ENCODE results near the gene CDC20B. TPM values are rescaled to one million over a fixed set of nuclear protein-coding genes. Genes with fewer than 3 reads are reported as not detected.

The CDC20B gene, protein sequence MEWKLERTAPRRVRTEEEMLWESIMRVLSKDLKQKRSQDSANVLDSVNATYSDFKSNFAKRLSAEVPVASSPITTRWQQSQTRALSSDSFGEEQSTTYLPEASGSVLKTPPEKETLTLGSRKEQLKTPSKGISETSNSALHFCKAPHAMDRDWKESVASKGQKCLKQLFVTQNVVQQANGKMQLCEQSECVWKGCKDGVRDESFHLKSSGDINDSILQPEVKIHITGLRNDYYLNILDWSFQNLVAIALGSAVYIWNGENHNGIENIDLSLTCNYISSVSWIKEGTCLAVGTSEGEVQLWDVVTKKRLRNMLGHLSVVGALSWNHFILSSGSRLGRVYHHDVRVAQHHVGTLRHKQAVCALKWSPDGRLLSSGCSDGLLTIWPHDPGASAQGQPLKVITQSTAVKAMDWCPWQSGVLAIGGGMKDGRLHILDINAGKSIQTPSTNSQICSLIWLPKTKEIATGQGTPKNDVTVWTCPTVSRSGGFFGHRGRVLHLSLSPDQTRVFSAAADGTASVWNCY
- total RNA-seq (2014; rRNA removed; shearing (Covaris generic)), result not detected in 2 replicates

DNA sequence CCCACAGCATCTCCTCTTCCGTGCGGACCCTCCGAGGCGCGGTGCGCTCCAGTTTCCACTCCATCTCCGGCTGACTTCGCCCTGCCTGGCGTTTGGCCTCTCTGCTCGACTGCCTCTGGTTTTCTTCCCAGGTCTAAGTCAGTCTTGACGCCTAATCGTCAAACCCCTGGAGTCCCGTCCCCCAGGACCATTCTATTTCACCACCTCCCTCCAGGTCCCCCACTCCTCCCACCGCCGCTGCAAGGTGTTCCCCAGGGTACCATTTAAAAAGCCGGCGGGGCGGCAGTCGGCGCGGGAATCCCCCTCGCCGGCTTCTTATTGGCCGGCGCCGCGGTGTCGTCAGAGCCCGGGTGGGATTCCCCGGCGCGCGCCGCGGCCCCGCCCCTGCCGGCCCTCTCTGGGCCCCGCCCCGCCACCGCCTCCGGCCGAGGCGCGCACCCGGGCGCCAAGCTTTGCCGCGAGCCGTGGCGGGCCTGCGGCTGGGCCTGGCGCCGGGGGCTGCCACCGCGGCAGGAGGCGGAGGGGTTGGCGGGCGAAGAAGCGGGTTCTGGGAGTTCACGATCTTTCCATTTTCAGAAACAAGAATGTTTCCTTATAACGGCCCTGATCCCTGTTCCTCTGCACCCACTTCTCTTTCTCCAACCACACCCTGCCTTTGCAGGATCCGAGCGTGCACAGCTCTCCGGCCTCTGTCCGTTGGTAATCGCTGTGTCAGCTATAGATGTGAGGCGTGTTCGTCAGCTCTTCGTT lies at the start of gene CDC20B:
CDC20B (minus strand) TSS at position 241 of the 750 bp plus-strand sequence; CDS start at position 64, 177 bp downstream.
- peak; percentile 73 for DNase-seq (ENCODE audit: low spot score)
- in situ Hi-C loops (cut with HindIII; ENCODE audit: low sequenced_read_pairs), result no loop called here

DNA sequence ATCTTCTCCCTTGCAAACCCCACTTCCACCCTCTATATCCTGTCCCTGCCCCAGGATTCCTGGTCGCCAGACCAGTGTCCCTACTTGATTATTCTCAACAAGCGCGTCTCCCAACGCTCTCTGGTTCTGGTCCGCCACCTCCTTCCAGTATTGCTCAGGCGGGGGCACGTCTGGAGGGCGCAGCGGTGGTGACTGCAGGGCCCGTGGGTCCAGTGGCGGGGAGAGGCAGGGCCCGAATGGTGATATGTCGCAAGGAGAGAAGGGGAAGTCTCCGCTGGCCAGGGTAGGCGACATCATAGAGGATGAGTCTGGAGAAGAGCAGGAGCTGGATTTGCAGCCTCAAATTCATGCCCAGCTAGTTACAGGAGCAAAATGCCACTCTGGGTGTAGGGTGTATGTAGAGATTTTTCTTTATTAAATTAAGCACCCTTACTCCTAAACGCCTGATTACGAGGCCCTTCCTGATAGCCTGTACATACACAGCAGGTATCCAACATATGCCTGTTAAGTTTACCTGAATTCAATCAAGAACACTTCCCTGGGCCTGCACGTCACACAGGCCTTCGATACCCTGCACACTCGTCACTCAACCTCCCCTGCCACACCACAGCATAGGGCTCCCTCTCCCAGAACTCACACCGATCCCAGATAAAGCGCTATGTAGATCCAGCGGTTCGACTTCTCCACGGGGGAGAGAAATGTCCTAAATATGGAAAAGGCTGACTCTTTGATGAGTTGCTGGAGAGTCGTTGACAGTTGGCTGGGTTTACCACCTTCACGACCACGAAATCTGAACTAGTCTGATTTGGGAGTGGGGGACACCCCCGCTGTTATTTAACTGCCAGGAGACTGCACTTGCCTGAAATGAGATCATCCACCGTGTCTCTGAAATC lies 49.4 kb upstream of the CDC20B start:
- in situ Hi-C loops (cut with HindIII; ENCODE audit: low sequenced_read_pairs), result no loop called here
- no peak for DNase-seq (ENCODE audit: low spot score)

DNA sequence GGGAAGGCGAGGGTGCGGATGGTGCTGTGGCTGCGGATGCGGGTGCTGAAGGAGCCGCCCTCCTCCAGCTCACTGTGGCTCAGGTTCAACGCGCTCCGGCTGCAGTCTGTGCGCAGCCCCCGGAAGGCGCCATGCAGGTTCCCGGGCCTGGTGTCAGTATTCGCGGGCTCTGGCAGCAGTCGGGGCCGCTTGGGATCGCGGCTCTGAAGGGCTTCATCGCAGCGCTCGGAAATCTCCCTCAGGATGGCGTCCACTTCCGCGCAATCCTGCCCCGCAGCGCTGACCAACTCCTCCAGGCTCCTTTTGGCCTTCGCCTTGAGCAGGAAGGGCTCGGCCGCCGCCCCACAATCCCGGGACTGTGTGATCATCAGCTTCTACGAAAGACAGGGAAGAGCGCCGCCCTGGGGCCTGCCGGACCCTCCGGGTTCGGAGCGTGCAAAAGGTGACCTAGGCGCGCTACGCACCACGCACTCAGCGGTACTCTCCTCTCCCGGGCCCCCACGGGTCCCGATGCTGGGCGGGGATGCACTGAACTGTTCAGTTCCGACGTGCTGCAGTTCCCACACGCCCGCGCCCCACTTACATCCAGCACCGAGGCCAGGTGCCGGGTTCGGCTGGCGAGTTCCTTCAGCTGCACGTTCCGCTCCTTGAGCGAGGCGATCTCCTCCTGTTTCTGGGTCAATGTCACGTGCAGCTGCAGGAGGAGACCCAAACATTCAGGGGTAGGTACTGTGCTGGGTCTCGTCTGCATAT lies 47.6 kb upstream of the CDC20B start:
- peak; percentile 25 for DNase-seq (ENCODE audit: low spot score)
- in situ Hi-C loops (cut with HindIII; ENCODE audit: low sequenced_read_pairs), result no loop called here

DNA sequence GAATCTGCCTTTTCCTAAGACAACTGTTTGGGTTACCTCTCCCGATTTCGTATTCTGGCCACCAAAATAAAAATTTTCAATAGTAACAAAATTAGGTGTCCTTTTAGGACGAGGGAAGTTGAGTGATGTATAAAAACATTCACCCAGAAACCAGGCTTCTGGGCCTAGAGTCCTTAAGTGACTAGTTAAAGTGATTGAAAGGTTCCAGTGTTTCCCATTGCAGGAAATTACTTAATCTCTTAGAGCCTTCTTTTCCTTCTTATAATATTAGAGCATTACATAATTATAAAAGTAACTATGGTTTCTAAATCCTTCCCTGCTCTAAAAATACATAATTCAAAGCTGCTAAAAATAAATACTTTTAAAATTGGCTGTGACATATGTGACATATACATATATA lies 46.8 kb upstream of the CDC20B start:
- in situ Hi-C loops (cut with HindIII; ENCODE audit: low sequenced_read_pairs), result no loop called here
- no peak for DNase-seq (ENCODE audit: low spot score)

DNA sequence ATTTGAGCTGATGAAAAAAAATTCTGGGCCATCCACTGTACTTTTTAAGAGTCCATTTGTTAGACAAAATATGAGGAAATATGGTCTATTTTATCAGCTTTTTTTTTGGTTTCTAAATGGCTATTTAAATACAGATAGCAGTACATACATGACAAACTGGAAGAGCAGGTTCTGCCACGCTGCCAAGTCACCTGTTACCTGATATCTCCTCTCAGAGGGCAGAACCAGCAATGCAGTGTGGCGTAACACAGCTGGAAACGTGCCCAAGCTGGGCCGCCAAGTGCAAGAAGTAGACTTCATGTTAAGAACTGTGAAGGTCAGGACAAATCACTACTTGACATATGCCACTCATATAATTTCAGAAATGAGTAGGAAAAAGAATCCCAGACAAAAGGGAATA lies 46.0 kb upstream of the CDC20B start:
- in situ Hi-C loops (cut with HindIII; ENCODE audit: low sequenced_read_pairs), result no loop called here
- no peak for DNase-seq (ENCODE audit: low spot score)

DNA sequence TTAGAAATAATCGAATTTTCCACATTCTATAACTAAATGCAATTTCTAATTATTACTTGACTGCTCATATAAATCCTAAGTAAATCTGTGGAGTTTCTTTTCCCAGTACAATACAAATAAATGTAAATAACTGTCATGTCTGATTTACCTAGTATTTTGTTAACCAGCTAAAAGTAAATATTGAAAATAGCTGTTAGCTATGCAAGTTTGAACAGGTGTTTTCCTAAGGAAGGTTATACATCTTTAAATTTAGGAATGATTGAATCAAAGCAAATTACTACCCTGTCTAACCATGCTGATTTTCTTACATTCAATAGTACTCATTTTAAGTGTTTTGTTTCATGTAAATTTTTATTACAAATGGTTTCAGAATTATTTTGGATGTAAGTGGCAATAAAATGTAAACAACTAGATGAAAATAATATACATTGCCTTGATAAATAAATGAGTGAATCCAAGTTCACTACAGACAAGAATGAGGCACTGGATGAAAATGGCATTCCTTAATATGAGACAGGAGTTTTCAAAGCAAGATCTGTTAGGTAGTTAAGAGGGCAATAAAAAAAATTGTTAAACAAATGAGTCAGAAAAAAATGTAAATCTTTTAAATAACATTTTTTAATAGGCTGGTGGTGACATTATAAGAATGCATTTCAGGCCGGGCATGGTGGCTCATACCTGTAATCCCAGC lies 38.4 kb upstream of the CDC20B start:
- in situ Hi-C loops (cut with HindIII; ENCODE audit: low sequenced_read_pairs), result no loop called here

DNA sequence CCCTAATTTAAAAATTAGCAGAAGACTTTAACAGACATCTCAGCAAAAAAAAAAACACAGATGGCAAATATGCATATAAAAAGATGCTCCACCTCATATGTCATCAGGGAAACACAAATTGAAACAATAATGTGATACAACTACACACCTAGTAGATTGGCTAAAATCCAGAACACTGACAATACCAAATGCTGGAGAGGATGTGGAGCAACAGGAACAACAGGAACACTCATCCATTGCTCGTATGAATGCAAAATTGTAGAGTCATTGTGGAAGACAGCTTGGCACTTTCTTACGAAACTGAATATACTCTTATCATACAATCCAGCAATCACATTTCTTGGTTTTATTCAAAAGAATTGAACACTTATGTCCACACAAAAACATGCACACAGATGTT lies 32.0 kb upstream of the CDC20B start:
- in situ Hi-C loops (cut with HindIII; ENCODE audit: low sequenced_read_pairs), result no loop called here
- no peak for DNase-seq (ENCODE audit: low spot score)

More for the DNA sequence above, 38.4 kb upstream of the CDC20B start:
- DNase-seq (ENCODE audit: low spot score), result no peak

DNA sequence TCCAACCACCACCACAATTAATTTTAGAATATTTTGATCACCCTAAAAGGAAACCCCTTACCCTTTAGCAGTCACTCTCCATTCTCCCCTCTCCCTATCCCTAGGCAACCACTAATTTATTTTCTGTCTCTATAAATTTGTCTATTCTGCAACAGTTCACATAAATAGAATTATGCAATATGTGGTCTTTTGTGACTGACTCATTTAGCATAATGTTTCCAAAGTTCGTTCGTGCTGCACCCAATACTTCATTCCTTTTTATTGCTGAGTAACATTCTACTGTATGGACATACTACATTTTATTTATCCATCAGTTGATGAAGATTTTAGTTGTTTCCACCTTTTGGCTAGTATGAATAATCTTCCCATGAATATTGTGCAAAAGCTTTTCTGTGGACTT lies 18.2 kb upstream of the CDC20B start:
- DNase-seq (ENCODE audit: low spot score), result no peak
- in situ Hi-C loops (cut with HindIII; ENCODE audit: low sequenced_read_pairs), result no loop called here

DNA sequence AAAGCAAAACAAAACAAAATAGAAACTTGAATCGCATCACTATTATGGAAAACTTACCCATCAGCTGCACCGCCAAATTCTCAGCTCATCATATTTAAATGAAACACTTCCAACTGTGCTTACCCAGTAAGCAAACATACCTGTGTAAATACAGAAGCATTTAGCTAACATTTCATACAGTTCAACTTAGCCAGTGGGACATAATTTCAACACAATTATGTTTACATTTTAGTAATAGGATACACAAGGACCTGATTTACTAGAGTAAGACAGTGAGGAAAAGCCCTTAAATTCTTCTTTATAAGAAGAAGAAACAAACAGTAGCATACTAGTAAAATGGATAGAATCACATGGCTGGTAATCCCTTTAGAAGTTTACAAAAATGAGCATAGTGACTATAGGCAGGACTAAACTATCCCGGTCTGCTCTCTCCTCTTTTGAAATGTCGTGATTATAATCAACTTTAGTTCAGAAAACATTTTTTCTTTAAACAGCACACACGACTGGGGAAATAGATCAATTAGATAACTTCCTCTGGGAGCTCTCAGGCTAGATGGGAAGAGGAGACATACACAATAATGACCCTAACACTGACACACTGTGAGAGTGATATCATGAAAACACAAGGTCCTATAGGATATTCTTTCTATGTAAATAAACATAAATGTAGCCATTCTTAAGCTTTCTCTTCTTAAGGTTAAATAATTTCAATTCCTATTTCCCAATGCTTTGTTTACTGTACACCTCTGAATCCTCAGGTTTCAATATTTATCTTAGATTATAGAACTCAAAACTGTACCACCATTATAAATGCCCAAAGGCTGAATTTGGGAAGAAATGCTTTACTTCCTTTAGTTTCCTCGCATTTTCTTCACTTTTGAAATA lies 15.9 kb upstream of the CDC20B start:
- in situ Hi-C loops (cut with HindIII; ENCODE audit: low sequenced_read_pairs), result no loop called here
- DNase-seq (ENCODE audit: low spot score), result no peak

DNA sequence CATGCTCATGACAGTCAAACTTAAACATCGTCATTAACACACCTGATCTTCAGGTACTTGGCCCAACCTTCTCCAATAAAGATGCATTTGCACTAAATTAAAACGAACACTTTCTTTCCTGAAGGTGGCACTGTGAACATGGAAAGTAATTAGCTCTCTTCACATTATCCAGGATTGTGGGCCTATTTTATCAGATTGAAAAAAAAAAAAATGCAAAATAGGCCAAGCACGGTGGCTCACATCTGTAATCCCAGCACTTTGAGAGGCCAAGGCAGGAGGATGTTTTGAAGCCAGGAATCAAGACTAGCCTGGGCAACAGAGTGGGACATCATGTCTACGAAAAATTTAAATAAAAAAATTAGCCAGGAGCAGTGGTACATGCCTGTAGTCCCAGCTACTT lies 14.4 kb upstream of the CDC20B start:
- in situ Hi-C loops (cut with HindIII; ENCODE audit: low sequenced_read_pairs), result no loop called here
- peak; percentile 40 for DNase-seq (ENCODE audit: low spot score)

DNA sequence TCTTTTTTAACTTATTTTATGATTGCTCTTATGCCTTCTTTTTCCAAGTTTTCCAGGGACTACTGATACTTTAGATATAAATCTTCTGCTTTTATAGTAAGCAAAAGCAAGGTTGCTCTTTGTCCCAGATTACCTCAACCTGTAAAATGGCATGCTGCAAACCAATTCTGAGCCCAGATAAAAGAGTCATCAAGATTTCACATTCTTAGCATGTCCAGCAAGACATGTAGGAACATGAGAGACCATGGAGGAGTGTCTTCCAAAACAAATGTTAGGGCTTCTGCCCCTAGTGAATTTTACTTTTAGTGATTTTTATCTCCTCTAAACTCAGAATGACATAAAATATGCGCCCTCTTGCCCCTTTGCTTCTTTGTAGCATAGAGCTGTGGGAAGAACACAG lies 7.0 kb upstream of the CDC20B start:
- in situ Hi-C loops (cut with HindIII; ENCODE audit: low sequenced_read_pairs), result no loop called here
- no peak for DNase-seq (ENCODE audit: low spot score)

DNA sequence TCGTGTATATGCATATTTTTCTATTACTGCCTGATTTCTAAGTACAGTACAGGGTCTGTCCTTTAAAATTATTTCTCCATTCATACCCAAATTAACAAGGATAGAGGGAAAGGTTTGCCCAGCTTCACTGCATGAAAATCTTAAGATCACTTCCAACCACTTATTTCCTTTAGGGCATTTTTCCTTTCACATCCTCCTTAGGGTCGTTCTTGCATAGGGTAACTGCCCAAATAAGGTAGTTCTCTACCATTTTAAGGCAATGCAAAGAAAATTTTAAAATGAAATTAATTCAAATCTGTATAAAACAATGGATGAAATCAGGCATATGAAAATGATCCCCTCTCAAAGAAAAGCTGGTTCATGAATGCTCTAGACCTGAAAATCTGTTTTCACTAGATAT lies 4.1 kb upstream of the CDC20B start:
- in situ Hi-C loops (cut with HindIII; ENCODE audit: low sequenced_read_pairs), result no loop called here
- DNase-seq (ENCODE audit: low spot score), result no peak

DNA sequence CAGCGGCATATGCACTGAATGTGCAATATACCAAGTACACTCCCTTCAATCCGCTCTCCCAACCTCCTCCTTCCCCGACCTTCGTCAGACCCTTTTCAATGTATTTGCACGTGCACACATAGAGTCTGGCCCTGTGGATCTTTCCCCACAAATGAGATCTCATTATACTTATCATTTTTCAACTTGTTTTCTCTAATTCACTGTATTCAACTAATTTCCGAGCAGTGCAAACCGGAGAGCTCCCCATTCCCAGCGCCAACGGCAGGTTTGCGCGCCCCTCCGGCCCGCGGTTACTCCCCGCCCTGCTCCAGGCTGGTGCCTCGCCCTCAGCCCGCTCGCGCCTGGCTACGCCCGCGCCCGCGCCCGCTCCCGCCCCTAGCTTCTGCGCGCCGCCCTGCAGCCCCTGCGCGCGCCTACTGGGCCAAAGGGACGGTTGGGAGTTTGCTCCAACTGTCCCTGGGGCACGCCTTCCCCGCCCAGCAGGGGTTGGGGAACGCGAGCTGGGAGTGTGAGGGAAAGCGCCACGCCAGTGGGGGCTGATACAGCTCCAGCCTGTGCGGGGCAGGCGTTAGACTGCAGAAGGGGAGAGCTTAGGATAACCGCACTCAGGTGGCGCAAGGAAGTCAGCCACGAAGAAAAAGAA lies 3.3 kb upstream of the CDC20B start:
- DNase-seq (ENCODE audit: low spot score), result peak; percentile 30
- in situ Hi-C loops (cut with HindIII; ENCODE audit: low sequenced_read_pairs), result no loop called here

DNA sequence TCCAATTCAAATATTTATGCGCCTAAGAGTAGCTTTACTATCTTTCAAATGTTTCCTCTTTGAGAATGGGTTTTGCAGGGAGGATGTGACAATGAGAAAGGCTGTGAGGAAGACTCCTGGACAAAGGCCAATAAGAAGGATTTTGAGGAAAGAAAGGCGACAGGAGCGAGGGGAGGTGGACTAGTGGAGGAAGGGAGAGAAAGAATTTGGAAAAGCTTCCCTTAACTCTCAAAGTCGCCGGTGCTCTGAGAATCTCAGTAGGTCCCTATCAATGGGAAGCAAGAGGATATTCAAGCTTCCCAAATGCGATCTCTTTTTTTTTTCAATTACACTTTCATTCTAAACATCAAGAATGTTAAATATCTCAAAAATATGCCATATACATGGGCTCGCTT lies 2.8 kb upstream of the CDC20B start:
- no peak for DNase-seq (ENCODE audit: low spot score)
- in situ Hi-C loops (cut with HindIII; ENCODE audit: low sequenced_read_pairs), result no loop called here

DNA sequence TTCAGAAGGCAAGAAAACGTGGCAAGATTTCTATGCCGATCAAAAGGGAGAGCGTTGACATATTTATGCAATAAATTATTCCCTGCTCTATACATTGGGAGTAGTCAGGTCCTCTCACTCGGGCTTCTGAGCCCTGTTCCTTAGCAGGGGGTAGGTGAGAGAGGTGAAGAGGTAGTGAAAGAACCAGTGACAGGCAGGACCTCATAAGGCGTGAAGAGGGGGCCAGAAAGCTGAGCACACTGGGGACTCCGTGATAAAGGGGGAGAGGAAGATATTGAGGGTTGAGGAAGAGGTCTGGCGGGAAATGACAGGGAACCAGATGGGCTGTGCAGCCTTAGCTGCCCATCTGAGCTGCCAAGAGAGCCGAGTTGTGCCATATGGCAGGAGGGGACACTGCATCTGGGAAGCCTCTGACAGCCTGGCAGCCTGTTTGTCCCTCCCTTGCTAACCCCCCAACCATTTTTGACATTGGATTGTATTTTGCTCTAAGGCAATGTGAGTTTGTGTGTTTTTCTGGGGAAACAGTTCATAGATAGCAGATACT lies 782 bp upstream of the CDC20B start:
- in situ Hi-C loops (cut with HindIII; ENCODE audit: low sequenced_read_pairs), result no loop called here
- peak; percentile 68 for DNase-seq (ENCODE audit: low spot score)

DNA sequence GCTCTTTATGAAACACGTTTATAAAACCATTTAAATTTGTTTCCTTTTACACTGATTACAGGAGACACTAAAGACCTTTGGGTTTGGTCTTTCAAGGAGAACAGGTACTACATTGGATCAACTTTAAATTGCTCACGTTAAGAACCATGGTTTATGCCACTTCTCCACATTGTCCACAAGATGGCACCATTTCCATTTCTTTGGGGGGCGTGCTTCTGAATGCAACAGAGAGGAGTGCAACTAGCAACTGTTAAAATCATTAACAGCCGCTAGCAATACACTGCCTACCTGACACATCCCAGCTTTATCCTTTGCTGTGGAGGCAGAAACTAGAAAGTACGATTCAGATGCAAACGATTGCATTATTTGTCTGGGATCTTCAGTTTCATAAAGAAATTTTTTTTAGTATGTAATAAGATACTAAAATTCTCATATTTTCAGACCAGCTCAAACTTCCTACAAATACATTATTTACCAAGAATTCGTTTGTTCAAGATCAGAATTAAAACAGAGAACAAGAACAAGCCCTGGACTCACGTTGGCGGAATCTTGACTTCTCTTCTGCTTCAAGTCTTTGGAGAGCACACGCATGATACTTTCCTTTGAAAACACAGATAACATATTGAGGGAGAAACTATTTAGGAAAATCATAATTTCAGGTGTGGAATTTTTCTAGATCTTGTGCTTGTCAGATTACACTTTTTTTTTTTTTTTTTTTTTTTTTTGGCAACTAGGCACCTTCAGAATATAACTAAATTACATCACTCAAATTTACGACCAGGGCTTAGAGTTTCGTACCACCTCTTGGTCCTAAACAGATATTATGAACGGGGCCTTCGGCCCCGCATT lies 702 bp downstream of the CDC20B start:
- in situ Hi-C loops (cut with HindIII; ENCODE audit: low sequenced_read_pairs), result no loop called here
- peak; percentile 93 for DNase-seq (ENCODE audit: low spot score)
